ENCODE measurements around the gene SELPLG. TPM values are rescaled to one million over a fixed set of nuclear protein-coding genes. Genes with fewer than 3 reads are reported as not detected.

Gene SELPLG
- total and polyA plus RNA-seq, 2 of the 4 experiments (the other 2 are of a cell fraction) = 3.2 to 10.8 TPM

- TF ChIP-seq USF2 (IDR thresholded peaks at IDR 0.05; ENCODE audit: low read depth, low read length) (no peak), BHLHE40 (IDR thresholded peaks at IDR 0.05; ENCODE audit: low read depth, low read length) (no peak)
Observed at GRCh38 chr12:108596854-108597558, 36.7 kb downstream of the SELPLG start (continued).

Measured in IMR-90 (cell line).